Measurements from ENCODE around the gene AMY2B.
"Not testable (repeated sequence)": the region's sequence is repeated elsewhere in the genome, so short reads cannot be mapped to it uniquely, and the experiment has no call there.

The AMY2B gene

DNA sequence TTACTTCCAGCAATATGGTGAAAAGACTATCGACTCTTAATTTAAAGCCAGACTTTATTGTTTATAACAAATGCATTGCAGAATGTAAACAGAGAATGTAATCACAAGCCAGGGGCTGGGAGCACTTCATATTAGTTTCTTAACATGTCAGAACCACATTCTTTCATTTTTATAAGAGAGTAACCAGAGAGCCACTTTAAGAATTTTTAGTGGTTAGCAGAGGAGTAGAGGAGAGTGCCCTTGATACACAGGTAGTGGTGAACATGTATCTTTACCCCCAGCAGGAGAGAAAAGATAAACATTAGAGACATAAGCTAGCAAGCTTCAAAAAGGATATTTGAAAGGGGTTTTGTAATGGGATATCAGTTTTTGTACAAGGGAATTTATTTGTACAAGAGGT, 11.1 kb downstream of the AMY2B start:
- no peaks in the 10 kb centered on the region for H3K4me1 ChIP-seq
- no peak for TF ChIP-seq Cebpa-rat (IDR thresholded peaks at IDR 0.05)
- no peak overlapping the region for H3K4me2 ChIP-seq
- H3K36me3 ChIP-seq = no peaks in the 10 kb centered on the region
- no peak overlapping the region for H3K9ac ChIP-seq
- H3K4me3 ChIP-seq = no peak overlapping the region
- H3K9me3 ChIP-seq (replicated peaks in 1 of 11) = peaks cover 2 to 5% (median 4%) of the 10 kb centered on the region in 11 experiments; a peak in 17 of 22 replicates
- H3K27ac ChIP-seq = no peak overlapping the region
- H4K20me1 ChIP-seq = no peaks in the 10 kb centered on the region
- H3K27me3 ChIP-seq = no peaks in the 10 kb centered on the region

DNA sequence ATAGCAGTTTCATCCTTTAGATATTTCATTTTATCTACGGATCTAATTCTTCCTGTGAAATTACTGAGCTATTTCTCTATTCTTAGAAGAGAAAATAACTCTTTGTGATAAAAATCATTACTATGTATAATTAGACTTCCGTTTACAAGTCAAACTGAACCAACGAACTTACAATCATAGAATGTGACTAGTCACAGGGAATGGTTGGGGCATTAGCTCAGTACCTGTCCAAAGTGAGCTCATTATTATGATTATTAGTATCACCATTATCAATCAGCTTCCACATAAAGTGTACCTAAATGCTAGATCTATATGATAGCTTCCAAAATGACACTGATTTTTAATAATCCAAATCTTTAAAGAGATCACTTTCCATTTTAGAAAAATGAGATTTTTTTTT, 12.5 kb downstream of the AMY2B start:
- Histone ChIP-seq H3K4me1 (no peaks in the 10 kb centered on the region), H3K9me3 (replicated peaks in 1 of 11) (peaks cover 14 to 20% (median 18%) of the 10 kb centered on the region in 11 experiments), H3K9ac (no peak overlapping the region), H3K4me2 (no peak overlapping the region), H3K27me3 (no peaks in the 10 kb centered on the region), H4K20me1 (no peaks in the 10 kb centered on the region), H3K4me3 (no peak overlapping the region), H3K36me3 (peaks cover 0 to 5% (median 0%) of the 10 kb centered on the region in 11 experiments; a peak in 1 of 22 replicates), H3K27ac (no peak overlapping the region)
- TF ChIP-seq Cebpa-rat (IDR thresholded peaks at IDR 0.05) = no peak

DNA sequence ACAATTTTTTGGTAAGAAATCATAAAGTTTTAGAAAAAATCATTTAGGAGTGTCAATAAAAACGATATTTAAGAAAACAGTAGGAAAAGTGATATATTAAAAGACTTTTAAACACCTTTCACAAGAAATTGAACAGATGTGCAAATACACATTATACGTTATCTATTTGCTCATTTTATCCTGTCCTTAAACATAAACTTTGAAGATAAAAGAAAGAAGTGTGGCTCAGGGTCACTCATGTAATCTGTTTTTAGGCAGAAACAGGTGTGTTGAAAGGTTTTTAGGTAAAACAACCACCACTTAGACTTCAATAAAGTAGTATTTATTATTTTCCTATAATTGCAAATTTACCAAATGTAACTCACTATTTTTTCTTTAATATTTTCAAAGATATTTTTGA, 13.1 kb downstream of the AMY2B start:
- Histone ChIP-seq H3K27ac (no peak overlapping the region), H3K4me1 (no peaks in the 10 kb centered on the region), H3K27me3 (no peaks in the 10 kb centered on the region), H3K36me3 (peaks cover 0 to 5% (median 0%) of the 10 kb centered on the region in 11 experiments; a peak in 1 of 22 replicates), H3K4me2 (no peak overlapping the region), H3K4me3 (no peak overlapping the region), H4K20me1 (no peaks in the 10 kb centered on the region), H3K9me3 (replicated peaks in 1 of 11) (peaks cover 19 to 26% (median 24%) of the 10 kb centered on the region in 11 experiments), H3K9ac (no peak overlapping the region)
- no peak for TF ChIP-seq Cebpa-rat (IDR thresholded peaks at IDR 0.05)

DNA sequence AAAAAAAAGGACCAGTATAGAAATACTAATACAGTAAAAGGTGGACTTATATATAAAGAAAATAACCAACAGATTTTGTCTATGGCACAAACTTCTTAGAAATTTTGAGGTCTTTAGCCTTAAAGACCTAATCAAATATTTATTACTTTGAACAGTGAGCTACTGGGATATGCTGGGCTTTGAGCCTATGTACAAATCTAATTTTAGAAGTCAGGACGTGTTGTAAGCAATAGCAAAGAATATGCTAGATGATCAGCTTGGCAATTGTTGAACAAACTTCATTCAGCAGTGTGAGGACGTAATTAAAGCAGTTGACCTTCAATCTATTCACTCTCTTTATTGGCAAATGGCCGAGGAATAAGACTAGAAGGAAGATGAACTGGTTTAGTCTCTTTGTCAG, 31.4 kb downstream of the AMY2B start:
- H3K36me3 ChIP-seq; H3K4me3 ChIP-seq; H3K9ac ChIP-seq; H4K20me1 ChIP-seq; H3K4me2 ChIP-seq; H3K4me1 ChIP-seq; H3K27ac ChIP-seq; H3K27me3 ChIP-seq; H3K9me3 ChIP-seq (replicated peaks in 1 of 11): not testable (repeated sequence)

DNA sequence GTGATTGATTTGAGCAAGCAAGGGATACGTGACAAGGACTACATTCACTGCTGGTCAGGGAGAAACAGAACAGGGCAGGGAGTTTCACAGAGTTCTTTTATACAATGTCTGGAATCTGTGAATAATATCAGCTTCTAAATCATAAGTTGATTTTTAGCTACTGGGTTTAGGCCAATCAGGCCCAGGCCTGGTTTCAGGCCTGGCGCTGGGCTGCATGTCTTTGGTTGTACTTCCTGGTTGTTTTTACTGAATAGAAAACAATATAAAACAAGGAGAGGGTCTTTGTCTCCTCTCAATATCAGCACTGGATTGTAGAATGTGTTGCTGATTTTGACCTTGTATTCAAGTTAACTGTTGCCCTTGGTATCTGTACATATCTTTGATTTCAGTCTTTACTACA, 45.0 kb downstream of the AMY2B start:
- peaks cover 0 to 8% (median 0%) of the 10 kb centered on the region in 10 experiments; a peak in 2 of 20 replicates for H3K4me1 ChIP-seq
- H3K27ac ChIP-seq = no peak overlapping the region
- no peaks in the 10 kb centered on the region for H3K9me3 ChIP-seq (replicated peaks in 1 of 11)
- H3K4me3 ChIP-seq = no peak overlapping the region
- H3K4me2 ChIP-seq = no peak overlapping the region
- no peak for TF ChIP-seq Cebpa-rat (IDR thresholded peaks at IDR 0.05)
- no peak overlapping the region for H3K9ac ChIP-seq
- H3K27me3 ChIP-seq = no peaks in the 10 kb centered on the region
- H3K36me3 ChIP-seq = no peaks in the 10 kb centered on the region
- no peaks in the 10 kb centered on the region for H4K20me1 ChIP-seq

DNA sequence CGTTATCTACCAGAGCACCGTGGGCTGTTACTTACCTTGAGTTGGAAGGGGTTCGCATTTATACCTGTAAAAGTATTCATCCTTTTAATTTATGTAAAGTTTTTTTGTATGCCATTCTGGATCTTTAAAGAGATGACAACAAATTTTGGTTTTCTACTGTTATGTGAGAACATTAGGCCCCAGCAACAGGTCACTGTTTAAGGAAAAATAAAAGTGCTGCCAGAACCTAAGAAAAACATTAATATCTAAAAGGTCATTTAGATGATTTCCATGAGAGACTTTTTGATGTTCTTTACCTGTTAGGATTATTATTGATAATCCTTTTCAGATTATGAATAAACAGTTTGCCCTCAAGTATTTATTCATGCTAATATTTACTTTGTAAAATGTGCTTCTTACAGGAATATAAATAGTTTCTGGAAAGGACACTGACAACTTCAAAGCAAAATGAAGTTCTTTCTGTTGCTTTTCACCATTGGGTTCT, 45.6 kb downstream of the AMY2B start, which contains the start of gene AMY2A:
Gene AMY2A, plus strand, starts transcription at position 434 of the 484 bp plus-strand sequence. Its CDS starts 14 bp downstream, at position 448.
- H4K20me1 ChIP-seq; H3K4me2 ChIP-seq; H3K27me3 ChIP-seq; H3K36me3 ChIP-seq; H3K4me3 ChIP-seq; H3K27ac ChIP-seq; H3K9ac ChIP-seq; H3K9me3 ChIP-seq (replicated peaks in 1 of 11); H3K4me1 ChIP-seq: not testable (repeated sequence)

DNA sequence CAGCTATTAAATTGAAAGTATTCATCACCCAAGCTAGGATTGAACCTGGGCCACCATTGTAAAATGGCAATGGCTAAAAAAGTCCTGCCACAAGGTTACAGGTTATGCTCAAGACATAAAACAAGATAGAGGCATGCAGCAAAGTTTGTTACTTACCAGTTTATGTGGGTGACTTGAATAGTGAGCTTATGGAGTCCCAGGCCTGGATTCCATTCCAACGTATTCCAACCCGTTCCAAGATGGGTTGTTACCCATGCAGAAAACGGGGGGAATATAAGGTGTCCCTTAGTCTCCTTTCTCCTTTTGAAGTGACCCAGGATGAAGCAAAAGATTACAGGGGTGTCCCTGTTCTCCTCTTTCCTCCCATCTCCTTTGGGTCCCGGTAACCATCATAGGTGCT, 56.0 kb downstream of the AMY2B start:
- H3K36me3 ChIP-seq; H4K20me1 ChIP-seq; H3K4me2 ChIP-seq; H3K9me3 ChIP-seq (replicated peaks in 1 of 11); H3K27me3 ChIP-seq; H3K9ac ChIP-seq; H3K4me3 ChIP-seq; H3K4me1 ChIP-seq; H3K27ac ChIP-seq: not testable (repeated sequence)
